GM18861 (cell line): ENCODE results near the gene BRD8.

ENCODE experiments used
- ATAC-seq: cut with Tn5 transposase; IDR thresholded peaks from one replicate; pipeline ENCODE4 v1.9.1; 2021; ENCODE audit not compliant: unreplicated experiment

Gene BRD8

DNA sequence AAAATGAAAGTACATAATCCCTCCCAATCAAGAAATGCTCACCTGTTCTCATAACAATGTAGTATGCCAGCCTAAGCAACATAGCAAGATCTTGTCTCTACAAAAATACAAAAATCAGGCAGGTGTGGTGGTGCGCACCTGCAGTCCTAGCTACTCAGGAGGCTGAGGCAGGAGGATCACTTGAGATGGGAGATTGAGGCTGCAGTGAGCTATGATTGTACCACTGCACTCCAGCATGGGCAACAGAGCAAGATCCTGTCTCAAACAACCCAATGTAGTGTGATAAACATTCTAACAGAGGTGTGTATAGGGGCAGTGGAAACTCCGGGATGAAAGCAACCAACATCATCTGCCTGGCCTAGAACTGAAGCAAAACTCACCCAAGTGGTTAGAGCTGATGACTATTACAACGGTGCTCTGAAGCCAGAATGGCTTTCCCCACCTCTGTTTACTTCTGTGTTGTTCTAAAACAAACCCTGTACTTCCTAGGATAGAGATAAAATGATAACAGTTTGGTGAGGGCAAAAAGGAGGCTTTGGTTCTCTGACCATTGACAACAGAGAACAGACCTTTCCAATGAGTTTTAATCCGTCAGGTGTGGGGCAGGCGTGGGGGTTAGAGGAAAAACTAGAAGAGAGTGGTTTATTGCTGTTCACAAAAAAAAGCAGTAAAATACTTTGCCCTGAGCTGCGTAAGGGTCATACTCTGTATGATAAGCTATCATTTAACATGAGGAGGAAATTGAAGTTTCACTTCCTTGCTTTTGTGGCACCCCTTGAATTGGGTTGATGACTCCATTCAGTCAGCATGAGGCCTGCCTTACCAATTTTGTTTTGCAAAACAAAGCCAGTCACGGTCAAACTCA, 75.7 kb downstream of the BRD8 start:
- ATAC-seq, result peak; percentile 63

DNA sequence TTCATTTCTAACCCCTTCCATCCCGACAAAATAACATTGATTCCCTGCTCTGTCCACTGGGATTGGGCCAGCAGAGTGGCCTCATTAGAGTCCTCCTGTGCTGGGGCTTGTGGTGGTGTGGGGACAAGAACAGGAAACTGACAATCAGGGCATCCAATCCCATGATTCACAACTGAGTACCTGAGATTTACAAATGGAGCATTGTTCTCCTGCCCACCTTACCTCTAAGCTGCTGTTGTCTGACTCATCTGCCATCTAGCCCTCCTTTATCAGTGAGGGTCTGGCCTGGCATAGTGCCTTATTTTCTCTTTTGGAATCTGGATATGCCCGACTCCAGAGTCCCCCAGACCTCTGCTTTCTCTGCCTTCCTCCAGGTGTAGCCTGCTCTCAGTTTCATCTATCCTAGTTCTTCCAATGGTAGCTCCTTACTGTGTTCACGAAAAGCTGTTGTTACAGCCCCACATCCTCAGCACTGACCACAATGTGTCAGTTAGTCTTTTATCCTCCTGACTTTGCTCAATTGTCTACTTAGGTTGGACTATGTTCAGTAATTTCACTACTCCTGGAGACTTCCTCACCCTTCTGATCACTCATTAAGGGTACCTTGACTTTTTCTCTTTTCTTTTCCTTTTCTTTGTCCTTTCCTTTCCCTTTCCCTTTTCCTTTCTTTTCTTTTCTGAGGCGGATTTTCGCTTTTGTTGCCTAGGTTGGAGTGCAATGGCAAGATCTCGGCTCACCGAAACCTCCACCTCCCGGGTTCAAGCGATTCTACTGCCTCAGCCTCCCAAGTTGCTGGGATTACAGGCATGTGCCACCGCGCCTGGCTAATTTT, 81.2 kb downstream of the BRD8 start:
- ATAC-seq, result no peak

DNA sequence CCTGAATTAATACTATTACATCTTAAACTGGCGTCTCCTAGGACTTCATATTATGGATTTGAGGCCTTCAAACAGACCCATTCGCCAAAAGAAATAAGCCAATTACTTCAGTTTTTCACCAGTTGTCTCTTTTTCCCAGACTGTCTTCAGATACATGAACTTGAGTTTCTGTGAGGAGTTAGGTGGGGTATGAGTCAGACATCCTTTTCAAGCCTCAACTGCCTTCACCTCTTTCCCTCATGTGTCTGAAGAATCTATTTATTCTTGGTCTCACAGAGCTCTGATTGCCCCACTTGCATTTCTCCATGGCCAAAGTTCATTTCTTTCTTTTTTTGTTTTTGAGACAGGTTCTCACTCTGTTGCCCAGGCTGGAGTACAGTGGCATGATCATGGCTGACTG, 82.1 kb downstream of the BRD8 start:
- ATAC-seq, result no peak

DNA sequence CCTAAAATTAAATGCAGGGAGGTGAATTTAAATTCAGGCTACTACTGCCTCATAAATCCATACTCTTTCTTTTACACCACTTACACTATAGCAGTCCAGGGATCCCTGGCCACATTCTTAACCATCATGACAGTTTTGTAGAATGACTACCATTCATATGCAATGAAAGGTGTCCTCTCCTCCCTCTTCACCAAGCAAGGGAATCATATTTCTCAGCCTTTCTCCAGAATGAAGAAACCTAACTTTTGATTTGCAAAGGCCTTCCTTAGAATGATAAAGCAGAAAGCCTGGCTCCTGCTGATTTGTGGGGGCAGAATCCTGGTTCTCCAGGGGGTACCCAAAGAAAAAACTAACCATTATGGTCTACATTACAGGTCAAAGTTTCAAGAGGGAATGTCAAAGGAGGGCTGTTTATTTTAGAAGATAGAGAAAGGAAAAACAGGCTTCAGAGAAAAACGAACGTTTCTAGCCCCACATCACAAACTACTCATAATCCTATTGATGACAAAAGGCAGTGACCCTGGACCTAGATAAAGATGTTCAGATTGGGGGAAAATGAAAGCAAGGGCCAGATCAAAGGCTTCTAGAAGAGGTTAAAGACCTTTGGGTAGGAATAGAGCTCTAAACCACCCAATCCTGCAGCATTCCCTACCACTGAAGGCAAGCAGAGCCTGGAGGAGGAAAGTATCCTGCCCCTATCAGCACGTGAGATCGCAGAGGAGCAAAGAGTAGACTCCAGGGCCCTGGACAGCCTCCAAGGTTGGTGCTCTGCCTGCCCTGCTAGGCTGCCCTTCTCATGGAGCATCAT, 83.1 kb downstream of the BRD8 start:
- ATAC-seq, result no peak

DNA sequence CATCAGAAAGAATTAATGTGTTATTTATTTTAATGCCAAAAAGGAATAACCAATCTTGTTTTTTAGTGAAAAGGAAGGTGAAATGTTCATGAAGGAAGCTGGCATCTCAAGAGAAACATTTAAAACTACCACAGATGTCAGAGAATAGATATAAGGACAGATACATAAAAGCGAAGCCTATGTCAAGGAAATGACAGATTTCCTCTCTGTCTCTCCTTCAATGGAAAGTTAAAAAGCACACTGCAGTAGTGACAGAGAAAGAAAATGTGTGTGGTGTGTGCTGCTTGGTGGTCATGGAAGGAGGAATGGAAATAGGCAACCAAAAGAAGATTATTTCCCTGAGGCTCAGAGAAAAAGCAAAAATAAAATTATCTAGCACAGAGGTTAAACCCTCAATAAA, 85.4 kb downstream of the BRD8 start:
- no peak for ATAC-seq

DNA sequence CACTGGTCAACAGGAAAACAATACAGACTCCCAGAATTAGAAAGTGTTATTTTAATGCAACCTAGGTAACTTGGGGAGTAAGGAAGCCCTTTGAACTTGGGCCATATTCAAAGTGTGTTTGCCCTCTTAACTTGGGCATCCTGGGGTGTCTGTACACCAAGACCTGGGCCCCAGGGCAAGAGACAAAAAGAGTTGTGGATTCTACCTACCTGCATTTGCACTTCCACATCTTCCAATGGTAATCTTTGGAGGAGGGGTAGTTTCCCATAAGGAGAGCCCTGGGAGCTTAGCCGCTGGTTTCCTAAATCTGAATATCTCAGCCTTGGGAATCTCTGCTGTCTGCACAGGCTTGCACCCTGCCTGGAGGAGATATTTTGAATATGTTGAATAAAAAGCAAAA, 86.1 kb downstream of the BRD8 start:
- no peak for ATAC-seq

DNA sequence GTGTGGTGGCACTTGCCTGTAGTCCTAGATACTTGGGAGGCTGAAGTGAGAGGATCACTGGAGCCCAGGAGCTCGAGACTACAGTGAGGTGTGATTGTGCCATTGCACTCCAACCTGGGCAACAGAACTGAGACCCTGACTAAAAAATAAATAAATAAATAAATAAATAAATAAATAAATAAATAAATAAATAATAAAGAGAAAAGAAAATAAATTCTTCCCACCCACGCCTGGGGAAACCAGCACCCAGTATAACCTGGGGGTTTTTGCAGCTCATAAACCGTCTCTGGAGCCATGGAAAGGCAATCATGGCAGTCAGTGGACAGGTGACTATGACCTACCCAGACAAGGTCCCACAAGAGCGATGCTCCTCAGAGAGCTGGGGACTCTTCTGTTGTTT, 86.7 kb downstream of the BRD8 start:
- no peak for ATAC-seq
